Stimulated activated CD4-positive, alpha-beta T cell treated with anti-CD3 and anti-CD28 coated beads, Interleukin-15, amount 100 ng/mL, for 48 hours (primary cell): ENCODE results near the gene TKT.
"Not testable (repeated sequence)": the region's sequence is repeated elsewhere in the genome, so short reads cannot be mapped to it uniquely, and the experiment has no call there.

Experiments used
- DNase-seq, 2 donors: peaks; one replicate each; pipeline ENCODE4 v3.0.0-alpha.2; 2020; ENCODE audit warnings: low read depth in 2 of 2

Gene TKT

GRCh38 chr3:53255775-53256703 lies at the start of gene TKT:
Gene TKT (minus strand): TSS chr3:53256022. CDS start chr3:53255942, 80 bp downstream.
- DNase-seq, result peak; percentile 71 to 72

GRCh38 chr3:53303957-53304356 lies 48.1 kb upstream of the TKT start:
- DNase-seq, result no peak

GRCh38 chr3:53303549-53303948 lies 47.7 kb upstream of the TKT start:
- no peak for DNase-seq

GRCh38 chr3:53300826-53301225 lies 45.0 kb upstream of the TKT start:
- DNase-seq, result no peak

GRCh38 chr3:53299611-53300023 lies 43.8 kb upstream of the TKT start:
- not testable (repeated sequence) for DNase-seq

- DNase-seq, result no peak
Measured at GRCh38 chr3:53295410-53295809, 39.6 kb upstream of the TKT start.

- no peak for DNase-seq
Measured at GRCh38 chr3:53293867-53294266, 38.0 kb upstream of the TKT start.

GRCh38 chr3:53288214-53288613 lies 32.4 kb upstream of the TKT start:
- DNase-seq, result no peak

- peak in 1 of 2 donors; percentile 16 for DNase-seq
Measured at GRCh38 chr3:53287131-53287629, 31.4 kb upstream of the TKT start.

GRCh38 chr3:53286727-53287126 lies 30.9 kb upstream of the TKT start:
- no peak for DNase-seq

- no peak for DNase-seq
Measured at GRCh38 chr3:53282581-53282980, 26.8 kb upstream of the TKT start.

- no peak for DNase-seq
Measured at GRCh38 chr3:53278667-53279066, 22.8 kb upstream of the TKT start.

GRCh38 chr3:53274938-53275605 lies 19.2 kb upstream of the TKT start:
- DNase-seq, result no peak

GRCh38 chr3:53273146-53273670 lies 17.4 kb upstream of the TKT start:
- no peak for DNase-seq

GRCh38 chr3:53269888-53270880 lies 14.4 kb upstream of the TKT start:
- no peak for DNase-seq

GRCh38 chr3:53269193-53269592 lies 13.4 kb upstream of the TKT start:
- DNase-seq, result not testable (repeated sequence)

GRCh38 chr3:53267766-53268165 lies 11.9 kb upstream of the TKT start:
- DNase-seq, result no peak

- DNase-seq, result no peak
Measured at GRCh38 chr3:53264718-53265117, 8.9 kb upstream of the TKT start.

- DNase-seq, result no peak
Measured at GRCh38 chr3:53263907-53264306, 8.1 kb upstream of the TKT start.

- no peak for DNase-seq
Measured at GRCh38 chr3:53261712-53262111, 5.9 kb upstream of the TKT start.

GRCh38 chr3:53260286-53260785 lies 4.5 kb upstream of the TKT start:
- DNase-seq, result no peak
